ENCODE results near the gene TBX4. TPM values are rescaled to one million over a fixed set of nuclear protein-coding genes. Genes with fewer than 3 reads are reported as not detected.

TBX4 gene
- total RNA-seq, 4 donors from 2014 or later: 0.27 TPM; not detected in 3

GRCh38 chr17:61442136-61442775, 10.0 kb upstream of the TBX4 start:
- 62 to 64% methylated on average over 2 to 4 of the region's 4 CpGs for WGBS, 2 donors (ENCODE audit: low coverage in 1 of 2)
- TF ChIP-seq POLR2A (IDR thresholded peaks at IDR 0.05) (no peak), EP300 (IDR thresholded peaks at IDR 0.05) (no peak), CTCF (IDR thresholded peaks at IDR 0.05) (no peak), POLR2AphosphoS5 (IDR thresholded peaks at IDR 0.05) (no peak)
- no peaks in the 10 kb centered on the region for H3K36me3 ChIP-seq

GRCh38 chr17:61442878-61443474, 9.2 kb upstream of the TBX4 start:
- WGBS, 2 donors (ENCODE audit: low coverage in 1 of 2): 39 to 79% methylated on average over 4 to 7 of the region's 11 CpGs

More at GRCh38 chr17:61442136-61442775, 10.0 kb upstream of the TBX4 start:
- ATAC-seq: no peak
- H3K27me3 ChIP-seq: peaks cover 26% of the 10 kb centered on the region
- H3K4me3 ChIP-seq: no peak overlapping the region
- no peak overlapping the region for H3K27ac ChIP-seq
- no peaks in the 10 kb centered on the region for H3K4me1 ChIP-seq
- H3K9me3 ChIP-seq: peaks cover 0 to 12% (median 0%) of the 10 kb centered on the region in 3 donors

GRCh38 chr17:61443475-61443882, 8.7 kb upstream of the TBX4 start:
- H3K36me3 ChIP-seq: no peaks in the 10 kb centered on the region
- no peaks in the 10 kb centered on the region for H3K4me1 ChIP-seq
- no peaks in the 10 kb centered on the region for H3K9me3 ChIP-seq
- no peak for ATAC-seq
- H3K4me3 ChIP-seq: no peak overlapping the region
- TF ChIP-seq EP300 (IDR thresholded peaks at IDR 0.05): no peak
- no peak for TF ChIP-seq POLR2AphosphoS5 (IDR thresholded peaks at IDR 0.05)
- TF ChIP-seq CTCF (IDR thresholded peaks at IDR 0.05): no peak
- TF ChIP-seq POLR2A (IDR thresholded peaks at IDR 0.05): no peak
- H3K27me3 ChIP-seq: peaks cover 26% of the 10 kb centered on the region
- WGBS, 2 donors (ENCODE audit: low coverage in 1 of 2): 90% methylated on average over 2 of the region's 18 CpGs; no CpG with 5 or more reads in 1 of the 2 donors
- H3K27ac ChIP-seq: no peak overlapping the region

More at GRCh38 chr17:61442878-61443474, 9.2 kb upstream of the TBX4 start:
- peaks cover 0 to 5% (median 0%) of the 10 kb centered on the region in 3 donors for H3K9me3 ChIP-seq
- ATAC-seq: no peak
- TF ChIP-seq CTCF (IDR thresholded peaks at IDR 0.05) (no peak), EP300 (IDR thresholded peaks at IDR 0.05) (no peak), POLR2A (IDR thresholded peaks at IDR 0.05) (no peak), POLR2AphosphoS5 (IDR thresholded peaks at IDR 0.05) (no peak)
- no peak overlapping the region for H3K27ac ChIP-seq
- no peak overlapping the region for H3K4me3 ChIP-seq
- H3K4me1 ChIP-seq: no peaks in the 10 kb centered on the region
- H3K36me3 ChIP-seq: no peaks in the 10 kb centered on the region
- peaks cover 26% of the 10 kb centered on the region for H3K27me3 ChIP-seq

- TF ChIP-seq POLR2A (IDR thresholded peaks at IDR 0.05): no peak
- no peak for TF ChIP-seq CTCF (IDR thresholded peaks at IDR 0.05)
- H3K4me3 ChIP-seq: no peak overlapping the region
- WGBS, 2 donors (ENCODE audit: low coverage in 1 of 2): 76 to 80% methylated on average over 1 to 9 of the region's 13 CpGs
- H3K9me3 ChIP-seq: no peaks in the 10 kb centered on the region
- no peak overlapping the region for H3K27ac ChIP-seq
- H3K36me3 ChIP-seq: no peaks in the 10 kb centered on the region
- H3K27me3 ChIP-seq: peaks cover 28% of the 10 kb centered on the region
- H3K4me1 ChIP-seq: no peaks in the 10 kb centered on the region
- no peak for ATAC-seq
These were observed 8.1 kb upstream of the TBX4 start for GRCh38 chr17:61444075-61444474.

GRCh38 chr17:61444831-61445230, 7.4 kb upstream of the TBX4 start:
- H3K4me1 ChIP-seq: no peaks in the 10 kb centered on the region
- H3K27ac ChIP-seq: no peak overlapping the region
- no peaks in the 10 kb centered on the region for H3K9me3 ChIP-seq
- WGBS, 2 donors (ENCODE audit: low coverage in 1 of 2): 49 to 54% methylated on average over 4 to 5 of the region's 6 CpGs
- TF ChIP-seq CTCF (IDR thresholded peaks at IDR 0.05): no peak
- TF ChIP-seq POLR2AphosphoS5 (IDR thresholded peaks at IDR 0.05): no peak
- no peak for TF ChIP-seq POLR2A (IDR thresholded peaks at IDR 0.05)
- TF ChIP-seq EP300 (IDR thresholded peaks at IDR 0.05): no peak
- H3K36me3 ChIP-seq: no peaks in the 10 kb centered on the region
- H3K4me3 ChIP-seq: no peak overlapping the region
- peaks cover 31% of the 10 kb centered on the region for H3K27me3 ChIP-seq
- ATAC-seq: no peak
